GM18951 (cell line): Measurements from ENCODE around the gene PTPN23.

Experiments
- POLR2A ChIP-seq: IDR thresholded peaks from 4 replicates; pipeline ENCODE4 v1.6.1; 2011; ENCODE audit warnings: mild to moderate bottlenecking; ENCODE audit not compliant: insufficient read length, insufficient read depth; ENCODE audit errors: extremely low read depth
- in situ Hi-C: fragments of 300-500 bp; cut with MboI; formaldehyde crosslinking; loops from one replicate; pipeline ENCODE4 v1.12.0; 2022; ENCODE audit warnings: low sequenced_read_pairs, mixed read lengths, inconsistent platforms; ENCODE audit not compliant: unreplicated experiment

Gene PTPN23

DNA sequence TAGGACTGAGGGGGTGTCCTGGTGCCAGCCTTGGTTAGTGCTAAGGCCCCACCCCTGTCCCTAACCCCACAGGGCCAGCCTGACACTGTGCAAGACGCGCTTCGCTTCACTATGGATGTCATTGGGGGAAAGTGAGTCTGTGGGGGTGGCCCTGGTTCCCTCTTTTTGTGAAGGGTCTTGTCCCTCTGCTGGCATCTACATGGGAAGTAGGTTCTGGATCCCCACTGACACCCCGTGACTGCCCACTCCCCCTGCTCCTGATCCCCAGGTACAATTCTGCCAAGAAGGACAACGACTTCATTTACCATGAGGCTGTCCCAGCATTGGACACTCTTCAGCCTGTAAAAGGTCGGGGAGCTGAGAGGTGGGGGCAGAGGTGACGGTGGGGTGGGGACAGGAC lies 26.4 kb downstream of the PTPN23 start:
- TF ChIP-seq POLR2A, result no peak
- in situ Hi-C loops, result no loop called here

- in situ Hi-C loops, result no loop called here
- TF ChIP-seq POLR2A, result no peak
Measured at GRCh38 chr3:47407896-47408838, 27.3 kb downstream of the PTPN23 start.

DNA sequence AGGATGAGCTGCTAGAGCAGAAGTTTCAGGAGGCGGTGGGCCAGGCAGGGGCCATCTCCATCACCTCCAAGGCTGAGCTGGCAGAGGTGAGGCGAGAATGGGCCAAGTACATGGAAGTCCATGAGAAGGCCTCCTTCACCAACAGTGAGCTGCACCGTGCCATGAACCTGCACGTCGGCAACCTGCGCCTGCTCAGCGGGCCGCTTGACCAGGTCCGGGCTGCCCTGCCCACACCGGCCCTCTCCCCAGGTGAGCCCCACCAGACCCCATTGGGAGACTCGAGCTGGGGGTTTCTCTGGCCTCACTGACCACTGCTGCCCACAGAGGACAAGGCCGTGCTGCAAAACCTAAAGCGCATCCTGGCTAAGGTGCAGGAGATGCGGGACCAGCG lies 28.0 kb downstream of the PTPN23 start:
- in situ Hi-C loops, result no loop called here
- no peak for TF ChIP-seq POLR2A

DNA sequence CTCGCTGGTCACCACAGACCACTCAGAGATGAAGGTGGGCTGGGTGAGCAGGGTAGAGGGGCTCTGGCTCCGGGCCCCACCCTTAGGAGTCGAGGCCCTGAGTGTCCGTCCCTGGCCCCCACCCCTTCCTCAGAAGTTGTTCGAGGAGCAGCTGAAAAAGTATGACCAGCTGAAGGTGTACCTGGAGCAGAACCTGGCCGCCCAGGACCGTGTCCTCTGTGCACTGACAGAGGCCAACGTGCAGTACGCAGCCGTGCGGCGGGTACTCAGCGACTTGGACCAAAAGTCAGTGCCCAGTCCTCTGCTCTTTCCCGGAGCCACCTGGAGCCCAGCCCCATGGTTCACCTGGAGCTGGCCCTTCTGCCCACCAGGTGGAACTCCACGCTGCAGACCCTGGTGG lies 28.5 kb downstream of the PTPN23 start:
- in situ Hi-C loops, result no loop called here
- TF ChIP-seq POLR2A, result no peak

GRCh38 chr3:47409688-47410416 lies 29.0 kb downstream of the PTPN23 start:
- in situ Hi-C loops, result no loop called here

GRCh38 chr3:47410417-47410720 lies 29.5 kb downstream of the PTPN23 start:
- TF ChIP-seq POLR2A, result no peak
- in situ Hi-C loops, result no loop called here

More at GRCh38 chr3:47409688-47410416, 29.0 kb downstream of the PTPN23 start:
- no peak for TF ChIP-seq POLR2A

DNA sequence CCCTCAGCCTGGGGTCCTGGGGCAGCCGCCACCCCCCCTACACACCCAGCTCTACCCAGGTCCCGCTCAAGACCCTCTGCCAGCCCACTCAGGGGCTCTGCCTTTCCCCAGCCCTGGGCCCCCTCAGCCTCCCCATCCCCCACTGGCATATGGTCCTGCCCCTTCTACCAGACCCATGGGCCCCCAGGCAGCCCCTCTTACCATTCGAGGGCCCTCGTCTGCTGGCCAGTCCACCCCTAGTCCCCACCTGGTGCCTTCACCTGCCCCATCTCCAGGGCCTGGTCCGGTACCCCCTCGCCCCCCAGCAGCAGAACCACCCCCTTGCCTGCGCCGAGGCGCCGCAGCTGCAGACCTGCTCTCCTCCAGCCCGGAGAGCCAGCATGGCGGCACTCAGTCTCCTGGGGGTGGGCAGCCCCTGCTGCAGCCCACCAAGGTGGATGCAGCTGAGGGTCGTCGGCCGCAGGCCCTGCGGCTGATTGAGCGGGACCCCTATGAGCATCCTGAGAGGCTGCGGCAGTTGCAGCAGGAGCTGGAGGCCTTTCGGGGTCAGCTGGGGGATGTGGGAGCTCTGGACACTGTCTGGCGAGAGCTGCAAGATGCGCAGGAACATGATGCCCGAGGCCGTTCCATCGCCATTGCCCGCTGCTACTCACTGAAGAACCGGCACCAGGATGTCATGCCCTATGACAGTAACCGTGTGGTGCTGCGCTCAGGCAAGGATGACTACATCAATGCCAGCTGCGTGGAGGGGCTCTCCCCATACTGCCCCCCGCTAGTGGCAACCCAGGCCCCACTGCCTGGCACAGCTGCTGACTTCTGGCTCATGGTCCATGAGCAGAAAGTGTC lies 30.2 kb downstream of the PTPN23 start:
- in situ Hi-C loops, result no loop called here

DNA sequence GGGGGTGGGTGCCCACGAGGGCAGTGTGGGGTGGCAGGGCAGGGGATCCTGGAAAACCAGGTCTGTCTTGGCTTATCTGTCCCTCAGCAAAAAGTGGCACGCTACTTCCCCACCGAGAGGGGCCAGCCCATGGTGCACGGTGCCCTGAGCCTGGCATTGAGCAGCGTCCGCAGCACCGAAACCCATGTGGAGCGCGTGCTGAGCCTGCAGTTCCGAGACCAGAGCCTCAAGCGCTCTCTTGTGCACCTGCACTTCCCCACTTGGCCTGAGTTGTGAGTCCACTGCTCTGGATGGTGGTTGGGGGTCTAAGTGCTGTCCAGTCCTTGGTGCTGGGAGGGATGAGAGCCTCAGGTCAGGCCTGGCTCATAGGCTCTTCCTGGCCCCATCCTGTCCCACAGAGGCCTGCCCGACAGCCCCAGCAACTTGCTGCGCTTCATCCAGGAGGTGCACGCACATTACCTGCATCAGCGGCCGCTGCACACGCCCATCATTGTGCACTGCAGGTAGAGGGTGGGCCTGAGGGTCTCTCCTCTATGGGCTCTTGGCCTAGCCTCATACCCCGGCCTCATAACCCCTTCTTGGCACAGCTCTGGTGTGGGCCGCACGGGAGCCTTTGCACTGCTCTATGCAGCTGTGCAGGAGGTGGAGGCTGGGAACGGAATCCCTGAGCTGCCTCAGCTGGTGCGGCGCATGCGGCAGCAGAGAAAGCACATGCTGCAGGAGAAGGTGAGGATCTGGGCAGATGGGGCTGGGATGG lies 31.1 kb downstream of the PTPN23 start:
- in situ Hi-C loops, result no loop called here
- TF ChIP-seq POLR2A, result no peak

More for the DNA sequence above, 30.2 kb downstream of the PTPN23 start:
- no peak for TF ChIP-seq POLR2A

DNA sequence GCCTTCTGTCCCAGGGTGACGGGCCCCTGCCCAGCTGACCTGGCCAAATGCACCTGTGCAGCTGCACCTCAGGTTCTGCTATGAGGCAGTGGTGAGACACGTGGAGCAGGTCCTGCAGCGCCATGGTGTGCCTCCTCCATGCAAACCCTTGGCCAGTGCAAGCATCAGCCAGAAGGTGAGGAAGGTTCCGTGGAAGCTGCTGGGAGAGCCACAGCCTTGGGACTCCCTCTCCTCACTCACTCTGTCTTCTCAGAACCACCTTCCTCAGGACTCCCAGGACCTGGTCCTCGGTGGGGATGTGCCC lies 31.6 kb downstream of the PTPN23 start:
- in situ Hi-C loops, result no loop called here
- TF ChIP-seq POLR2A, result no peak

GRCh38 chr3:47412842-47413520 lies 32.2 kb downstream of the PTPN23 start:
- in situ Hi-C loops, result no loop called here
- TF ChIP-seq POLR2A, result no peak

DNA sequence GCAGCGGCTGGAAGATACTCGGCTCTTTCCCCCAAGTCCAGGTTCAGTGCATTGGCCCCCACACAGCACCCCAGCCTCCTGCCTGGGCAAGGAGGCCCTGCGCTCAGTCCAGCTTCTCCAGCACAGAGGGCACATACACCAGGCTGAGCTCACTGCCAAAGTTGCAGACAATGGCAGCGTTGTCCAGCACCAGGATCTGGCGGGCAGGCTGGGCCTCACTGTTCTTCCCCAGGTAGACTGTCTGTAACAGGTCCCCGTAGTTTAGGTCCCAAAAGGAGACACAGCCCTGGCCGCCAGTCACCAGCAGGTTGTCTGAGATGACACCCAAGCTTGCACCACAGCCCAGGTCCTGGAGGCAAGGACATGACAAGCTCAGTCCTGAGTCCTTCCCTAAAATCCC lies 32.9 kb downstream of the PTPN23 start:
- TF ChIP-seq POLR2A, result no peak

GRCh38 chr3:47414161-47414564 lies 33.3 kb downstream of the PTPN23 start:
- in situ Hi-C loops, result no loop called here

More for the DNA sequence above, 32.9 kb downstream of the PTPN23 start:
- in situ Hi-C loops, result no loop called here

More at GRCh38 chr3:47414161-47414564, 33.3 kb downstream of the PTPN23 start:
- TF ChIP-seq POLR2A, result no peak
